HG02759 (cell line): ENCODE results near the gene TSPAN5.
"Not testable (repeated sequence)": the region's sequence is repeated elsewhere in the genome, so short reads cannot be mapped to it uniquely, and the experiment has no call there.

Source experiments
- ATAC-seq: cut with Tn5 transposase; IDR thresholded peaks from one replicate; pipeline ENCODE4 v1.9.1; 2021; ENCODE audit warnings: mild to moderate bottlenecking, moderate library complexity; ENCODE audit not compliant: unreplicated experiment

TSPAN5 gene

GRCh38 chr4:98470366-98470765 lies 188.0 kb downstream of the TSPAN5 start:
- no peak for ATAC-seq

- no peak for ATAC-seq
Observed at GRCh38 chr4:98469771-98470170, 188.6 kb downstream of the TSPAN5 start.

GRCh38 chr4:98468709-98469108 lies 189.7 kb downstream of the TSPAN5 start:
- no peak for ATAC-seq

GRCh38 chr4:98467627-98468072 lies 190.8 kb downstream of the TSPAN5 start:
- ATAC-seq = peak; percentile 97

- no peak for ATAC-seq
Observed at GRCh38 chr4:98466868-98467599, 191.4 kb downstream of the TSPAN5 start.

GRCh38 chr4:98462487-98462886 lies 195.9 kb downstream of the TSPAN5 start:
- ATAC-seq = no peak

- not testable (repeated sequence) for ATAC-seq
Observed at GRCh38 chr4:98461121-98461865, 197.1 kb downstream of the TSPAN5 start.

GRCh38 chr4:98457422-98457821 lies 201.0 kb downstream of the TSPAN5 start:
- not testable (repeated sequence) for ATAC-seq

- ATAC-seq = no peak
Observed at GRCh38 chr4:98452091-98452490, 206.3 kb downstream of the TSPAN5 start.

GRCh38 chr4:98448908-98449307 lies 209.5 kb downstream of the TSPAN5 start:
- peak; percentile 25 for ATAC-seq

- peak; percentile 25 for ATAC-seq
Observed at GRCh38 chr4:98447648-98448047, 210.8 kb downstream of the TSPAN5 start.

- ATAC-seq = peak; percentile 79
Observed at GRCh38 chr4:98446499-98447375, 211.7 kb downstream of the TSPAN5 start.

- no peak for ATAC-seq
Observed at GRCh38 chr4:98444371-98444770, 214.0 kb downstream of the TSPAN5 start.

- ATAC-seq = no peak
Observed at GRCh38 chr4:98434816-98435215, 223.6 kb downstream of the TSPAN5 start.

GRCh38 chr4:98433691-98434090 lies 224.7 kb downstream of the TSPAN5 start:
- ATAC-seq = no peak

- ATAC-seq = no peak
Observed at GRCh38 chr4:98430708-98431403, 227.6 kb downstream of the TSPAN5 start.

- ATAC-seq = no peak
Observed at GRCh38 chr4:98423009-98423408, 235.4 kb downstream of the TSPAN5 start.

- no peak for ATAC-seq
Observed at GRCh38 chr4:98421111-98421510, 237.3 kb downstream of the TSPAN5 start.
